Mucosa of stomach (tissue), 1 donor: ENCODE data around the gene LDLRAD4.

Experiments used
- H3K27me3 ChIP-seq: one replicate; pipeline ENCODE4 v1.7.0; 2013; ENCODE audit warnings: mild to moderate bottlenecking, low read length; ENCODE audit not compliant: control insufficient read depth, insufficient read depth
- H3K36me3 ChIP-seq: one replicate; pipeline ENCODE4 v1.7.0; 2013; ENCODE audit warnings: low read length; ENCODE audit not compliant: control insufficient read depth, insufficient read depth
- H3K4me1 ChIP-seq: one replicate; pipeline ENCODE4 v1.7.0; 2013; ENCODE audit warnings: mild to moderate bottlenecking, low read length; ENCODE audit not compliant: control insufficient read depth, insufficient read depth
- H3K4me3 ChIP-seq: one replicate; pipeline ENCODE4 v1.7.0; 2013; ENCODE audit warnings: low read length
- H3K9ac ChIP-seq: one replicate; pipeline ENCODE4 v1.7.0; 2013; ENCODE audit warnings: mild to moderate bottlenecking, low read length, moderate library complexity
- H3K9me3 ChIP-seq: one replicate; pipeline ENCODE4 v1.7.0; 2013; ENCODE audit warnings: mild to moderate bottlenecking, low read length, moderate library complexity; ENCODE audit not compliant: control insufficient read depth
- donor health status: Pancreatic carcinoma.

The LDLRAD4 gene

GRCh38 chr18:13218368-13218991, at the start of gene LDLRAD4:
Gene LDLRAD4 (plus strand): TSS chr18:13218760.
- Histone ChIP-seq H3K9ac (peak within 1 kb of the TSS; percentile 53), H3K4me3 (no peak within 1 kb of the TSS), H3K36me3 (no peaks in the 10 kb centered on the region), H3K4me1 (peaks cover 31% of the 10 kb centered on the region), H3K27me3 (peaks cover 49% of the 10 kb centered on the region), H3K9me3 (no peaks in the 10 kb centered on the region)

GRCh38 chr18:13173578-13174145, 44.9 kb upstream of the LDLRAD4 start:
- no peaks in the 10 kb centered on the region for H3K4me1 ChIP-seq
- no peaks in the 10 kb centered on the region for H3K36me3 ChIP-seq
- H3K9ac ChIP-seq = no peak overlapping the region
- H3K9me3 ChIP-seq = no peaks in the 10 kb centered on the region
- H3K4me3 ChIP-seq = no peak overlapping the region
- no peaks in the 10 kb centered on the region for H3K27me3 ChIP-seq

GRCh38 chr18:13175266-13175665, 43.3 kb upstream of the LDLRAD4 start:
- H3K9ac ChIP-seq = no peak overlapping the region
- no peaks in the 10 kb centered on the region for H3K9me3 ChIP-seq
- H3K4me3 ChIP-seq = no peak overlapping the region
- H3K27me3 ChIP-seq = no peaks in the 10 kb centered on the region
- no peaks in the 10 kb centered on the region for H3K4me1 ChIP-seq
- H3K36me3 ChIP-seq = no peaks in the 10 kb centered on the region

GRCh38 chr18:13175754-13176210, 42.8 kb upstream of the LDLRAD4 start:
- H3K4me3 ChIP-seq = no peak overlapping the region
- H3K27me3 ChIP-seq = no peaks in the 10 kb centered on the region
- H3K4me1 ChIP-seq = no peaks in the 10 kb centered on the region
- H3K36me3 ChIP-seq = no peaks in the 10 kb centered on the region
- H3K9ac ChIP-seq = no peak overlapping the region
- H3K9me3 ChIP-seq = no peaks in the 10 kb centered on the region

GRCh38 chr18:13176847-13177246, 41.7 kb upstream of the LDLRAD4 start:
- no peak overlapping the region for H3K9ac ChIP-seq
- no peaks in the 10 kb centered on the region for H3K36me3 ChIP-seq
- no peaks in the 10 kb centered on the region for H3K4me1 ChIP-seq
- no peaks in the 10 kb centered on the region for H3K9me3 ChIP-seq
- no peaks in the 10 kb centered on the region for H3K27me3 ChIP-seq
- H3K4me3 ChIP-seq = no peak overlapping the region

- H3K9ac ChIP-seq = no peak overlapping the region
These were observed 40.4 kb upstream of the LDLRAD4 start for GRCh38 chr18:13178197-13178596.

GRCh38 chr18:13178976-13179375, 39.6 kb upstream of the LDLRAD4 start:
- Histone ChIP-seq H3K4me1 (no peaks in the 10 kb centered on the region), H3K36me3 (no peaks in the 10 kb centered on the region)

More at GRCh38 chr18:13178197-13178596, 40.4 kb upstream of the LDLRAD4 start:
- H3K36me3 ChIP-seq = no peaks in the 10 kb centered on the region
- no peaks in the 10 kb centered on the region for H3K27me3 ChIP-seq
- H3K4me1 ChIP-seq = no peaks in the 10 kb centered on the region
- no peak overlapping the region for H3K4me3 ChIP-seq
- H3K9me3 ChIP-seq = no peaks in the 10 kb centered on the region

GRCh38 chr18:13179566-13180113, 38.9 kb upstream of the LDLRAD4 start:
- no peaks in the 10 kb centered on the region for H3K27me3 ChIP-seq
- H3K4me3 ChIP-seq = no peak overlapping the region
- no peaks in the 10 kb centered on the region for H3K36me3 ChIP-seq
- H3K9ac ChIP-seq = no peak overlapping the region
- no peaks in the 10 kb centered on the region for H3K9me3 ChIP-seq
- no peaks in the 10 kb centered on the region for H3K4me1 ChIP-seq

More at GRCh38 chr18:13178976-13179375, 39.6 kb upstream of the LDLRAD4 start:
- no peak overlapping the region for H3K4me3 ChIP-seq
- H3K9me3 ChIP-seq = no peaks in the 10 kb centered on the region
- no peaks in the 10 kb centered on the region for H3K27me3 ChIP-seq
- no peak overlapping the region for H3K9ac ChIP-seq

- no peak overlapping the region for H3K4me3 ChIP-seq
- no peaks in the 10 kb centered on the region for H3K9me3 ChIP-seq
- no peaks in the 10 kb centered on the region for H3K4me1 ChIP-seq
- H3K36me3 ChIP-seq = no peaks in the 10 kb centered on the region
- no peak overlapping the region for H3K9ac ChIP-seq
- no peaks in the 10 kb centered on the region for H3K27me3 ChIP-seq
These were observed 37.8 kb upstream of the LDLRAD4 start for GRCh38 chr18:13180614-13181375.

GRCh38 chr18:13181765-13182164, 36.8 kb upstream of the LDLRAD4 start:
- Histone ChIP-seq H3K27me3 (no peaks in the 10 kb centered on the region), H3K4me3 (no peak overlapping the region), H3K4me1 (no peaks in the 10 kb centered on the region), H3K9me3 (no peaks in the 10 kb centered on the region), H3K36me3 (no peaks in the 10 kb centered on the region), H3K9ac (no peak overlapping the region)

- Histone ChIP-seq H3K36me3 (no peaks in the 10 kb centered on the region), H3K9ac (no peak overlapping the region), H3K9me3 (no peaks in the 10 kb centered on the region), H3K4me3 (no peak overlapping the region), H3K4me1 (no peaks in the 10 kb centered on the region), H3K27me3 (no peaks in the 10 kb centered on the region)
These were observed 35.2 kb upstream of the LDLRAD4 start for GRCh38 chr18:13183359-13183758.

GRCh38 chr18:13183790-13184189, 34.8 kb upstream of the LDLRAD4 start:
- Histone ChIP-seq H3K9me3 (no peaks in the 10 kb centered on the region), H3K36me3 (no peaks in the 10 kb centered on the region), H3K27me3 (no peaks in the 10 kb centered on the region), H3K4me3 (no peak overlapping the region), H3K9ac (no peak overlapping the region), H3K4me1 (no peaks in the 10 kb centered on the region)
